OCI-LY7 (cell line): Measurements from ENCODE around the gene CACNB1. TPM values are rescaled to one million over a fixed set of nuclear protein-coding genes. Genes with fewer than 3 reads are reported as not detected.

Experiments
- BruUV-seq: library from RNA; stranded (reverse); fragments of 400-500 nt; replicated peaks from 2 replicates; lab custom pipeline; 2021; lab: Mats Ljungman, UMichigan
- CTCF ChIA-PET: fragments of 300-600 bp; sonication (Branson Sonifier 250); formaldehyde crosslinking; loops from one replicate; lab custom pipeline; 2022; ENCODE audit warnings: antibody characterized with exemption; ENCODE audit not compliant: unreplicated experiment; lab: Charles Lee
- POLR2A ChIA-PET: fragments of 300-600 bp; sonication (Branson Sonifier 250); formaldehyde crosslinking; loops from one replicate; lab custom pipeline; 2022; ENCODE audit warnings: antibody characterized with exemption; lab: Charles Lee
- DNase-seq: peaks from one replicate; pipeline ENCODE4 v3.0.0-alpha.2; 2015; ENCODE audit warnings: low spot score
- H2AFZ ChIP-seq: fragments of 200-600 bp; sonication (generic), shearing (Covaris generic); 2 replicates; pipeline ENCODE4 v1.6.1; 2014; ENCODE audit warnings: mild to moderate bottlenecking, antibody characterized with exemption, low read length, moderate library complexity
- H3K27ac ChIP-seq: fragments of 200-600 bp; sonication (generic); 2 replicates; pipeline ENCODE4 v1.5.1; 2014; ENCODE audit warnings: mixed run types, low read depth, mild to moderate bottlenecking, moderate library complexity, low read length, inconsistent platforms; ENCODE audit not compliant: poor library complexity, severe bottlenecking
- H3K36me3 ChIP-seq: fragments of 200-600 bp; sonication (generic); 2 replicates; pipeline ENCODE4 v1.6.1; 2014; ENCODE audit warnings: mild to moderate bottlenecking, antibody characterized with exemption, low read length, moderate library complexity, mixed read lengths; ENCODE audit not compliant: insufficient read depth
- H3K4me1 ChIP-seq: fragments of 200-600 bp; sonication (generic); 2 replicates; pipeline ENCODE4 v1.5.1; 2014; ENCODE audit warnings: mild to moderate bottlenecking, low read length; ENCODE audit not compliant: insufficient read depth, poor library complexity, severe bottlenecking
- H3K4me2 ChIP-seq: fragments of 200-600 bp; sonication (generic); 2 replicates; pipeline ENCODE4 v1.6.1; 2014; ENCODE audit warnings: mild to moderate bottlenecking, low read length
- H3K4me3 ChIP-seq: fragments of 200-600 bp; sonication (generic); 2 replicates; pipeline ENCODE4 v1.5.1; 2014; ENCODE audit warnings: mild to moderate bottlenecking, low read depth, low read length; ENCODE audit not compliant: poor library complexity, severe bottlenecking
- H3K79me2 ChIP-seq: fragments of 200-600 bp; sonication (generic); 2 replicates; pipeline ENCODE4 v1.6.1; 2016; ENCODE audit warnings: low read depth, mild to moderate bottlenecking, low read length, moderate library complexity, mixed read lengths; ENCODE audit not compliant: insufficient read depth
- H3K9me2 ChIP-seq: fragments of 200-600 bp; sonication (generic); 2 replicates; pipeline ENCODE4 v1.6.1; 2016; ENCODE audit warnings: mild to moderate bottlenecking, low read length, mixed read lengths; ENCODE audit not compliant: insufficient read depth
- H3K9me3 ChIP-seq: fragments of 200-600 bp; sonication (generic); 2 replicates; pipeline ENCODE4 v1.6.1; 2014; ENCODE audit warnings: mild to moderate bottlenecking, mixed run types, low read length, mixed read lengths
- H4K20me1 ChIP-seq: fragments of 200-600 bp; sonication (generic); 2 replicates; pipeline ENCODE4 v1.6.1; 2014; ENCODE audit warnings: mild to moderate bottlenecking, antibody characterized with exemption, low read length, moderate library complexity, mixed read lengths; ENCODE audit not compliant: insufficient read depth
- CTCF ChIP-seq: fragments of 200-600 bp; sonication (generic); conservative IDR thresholded peaks from 2 replicates; pipeline ENCODE4 v1.5.1; 2014; ENCODE audit warnings: mild to moderate bottlenecking, antibody characterized with exemption, low read length, moderate library complexity, mixed read lengths
- EZH2phosphoT487 ChIP-seq: fragments of 200-600 bp; sonication (generic); IDR thresholded peaks from 2 replicates; pipeline ENCODE4 v1.6.1; 2018; ENCODE audit warnings: low read depth, borderline replicate concordance, mild to moderate bottlenecking, mixed run types, antibody characterized with exemption, low read length, moderate library complexity, mixed read lengths
- intact Hi-C: fragments of 100-400 bp; cut with micrococcal nuclease; formaldehyde crosslinking; loops from one replicate; pipeline ENCODE4 v1.10.0; 2022; ENCODE audit not compliant: unreplicated experiment
- total RNA-seq, 2 experiments: library from RNA; depleted of rRNA in 1 of 2; stranded (reverse); fragments of >200 nt in 1 of 2; shearing (Covaris generic) in 1 of 2; gene quantifications; 2 replicates each; pipeline ENCODE4 v1.2.3, GENCODE V29; 2014 to 2022

Gene CACNB1
- total RNA-seq, 2 experiments from 2014 or later: 23.7 to 30.9 TPM

- peak overlapping the region; percentile 96 for H3K4me2 ChIP-seq
- peak overlapping the region; percentile 16 for H3K27ac ChIP-seq
- no peaks in the 10 kb centered on the region; the same call in 1 of the 2 replicates for H4K20me1 ChIP-seq
- H2AFZ ChIP-seq: no peak overlapping the region
- peaks cover 46% of the 10 kb centered on the region for H3K4me1 ChIP-seq
- ChIA-PET CTCF (interaction anchor here (1.3 kb wide), 1 partner anchor 43 kb away, joined by 5 read pairs; no protein-coding TSS in a partner anchor), POLR2A (interaction anchor here (1.3 to 1.5 kb wide), 2 partner anchors 14 to 22 kb away, joined by 3 to 5 read pairs; no protein-coding TSS in a partner anchor)
- no peaks in the 10 kb centered on the region for H3K9me2 ChIP-seq
- H3K4me3 ChIP-seq: peak overlapping the region; percentile 91
- BruUV-seq: no TSS peak
- no peak for TF ChIP-seq CTCF
- TF ChIP-seq EZH2phosphoT487: no peak
- H3K36me3 ChIP-seq: peaks cover 46% of the 10 kb centered on the region
- H3K9me3 ChIP-seq: no peaks in the 10 kb centered on the region
- peaks cover 18% of the 10 kb centered on the region for H3K79me2 ChIP-seq
- DNase-seq: no peak
- intact Hi-C loops: no loop called here
Observed at GRCh38 chr17:39194985-39195524, 2.4 kb downstream of the CACNB1 start.

GRCh38 chr17:39194089-39194984 lies 3.1 kb downstream of the CACNB1 start:
- intact Hi-C loops: no loop called here
- POLR2A ChIA-PET: interaction anchor here (1.3 kb wide), 1 partner anchor 15 kb away, joined by 3 read pairs; no protein-coding TSS in a partner anchor

More at GRCh38 chr17:39194089-39194984, 3.1 kb downstream of the CACNB1 start:
- no peak overlapping the region for H3K4me3 ChIP-seq
- peaks cover 46% of the 10 kb centered on the region for H3K36me3 ChIP-seq
- H3K9me2 ChIP-seq: no peaks in the 10 kb centered on the region
- TF ChIP-seq EZH2phosphoT487 (no peak), CTCF (peak; percentile 68)
- CTCF ChIA-PET: no interaction called here
- H3K4me1 ChIP-seq: peaks cover 43% of the 10 kb centered on the region
- no peak overlapping the region for H2AFZ ChIP-seq
- no peak for DNase-seq
- BruUV-seq: no TSS peak
- no peaks in the 10 kb centered on the region; the same call in 1 of the 2 replicates for H4K20me1 ChIP-seq
- peak overlapping the region; percentile 96 for H3K4me2 ChIP-seq
- no peaks in the 10 kb centered on the region for H3K9me3 ChIP-seq
- H3K79me2 ChIP-seq: peaks cover 17% of the 10 kb centered on the region
- H3K27ac ChIP-seq: no peak overlapping the region
